Measurements from ENCODE around the gene ZNF292.

- TF ChIP-seq, protein P1, sequence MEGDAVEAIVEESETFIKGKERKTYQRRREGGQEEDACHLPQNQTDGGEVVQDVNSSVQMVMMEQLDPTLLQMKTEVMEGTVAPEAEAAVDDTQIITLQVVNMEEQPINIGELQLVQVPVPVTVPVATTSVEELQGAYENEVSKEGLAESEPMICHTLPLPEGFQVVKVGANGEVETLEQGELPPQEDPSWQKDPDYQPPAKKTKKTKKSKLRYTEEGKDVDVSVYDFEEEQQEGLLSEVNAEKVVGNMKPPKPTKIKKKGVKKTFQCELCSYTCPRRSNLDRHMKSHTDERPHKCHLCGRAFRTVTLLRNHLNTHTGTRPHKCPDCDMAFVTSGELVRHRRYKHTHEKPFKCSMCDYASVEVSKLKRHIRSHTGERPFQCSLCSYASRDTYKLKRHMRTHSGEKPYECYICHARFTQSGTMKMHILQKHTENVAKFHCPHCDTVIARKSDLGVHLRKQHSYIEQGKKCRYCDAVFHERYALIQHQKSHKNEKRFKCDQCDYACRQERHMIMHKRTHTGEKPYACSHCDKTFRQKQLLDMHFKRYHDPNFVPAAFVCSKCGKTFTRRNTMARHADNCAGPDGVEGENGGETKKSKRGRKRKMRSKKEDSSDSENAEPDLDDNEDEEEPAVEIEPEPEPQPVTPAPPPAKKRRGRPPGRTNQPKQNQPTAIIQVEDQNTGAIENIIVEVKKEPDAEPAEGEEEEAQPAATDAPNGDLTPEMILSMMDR (IDR thresholded peaks at IDR 0.05): no peak
- TF ChIP-seq POLR2A (IDR thresholded peaks at IDR 0.05) (no peak), EP300 (IDR thresholded peaks at IDR 0.05) (no peak)
Measured at GRCh38 chr6:87174078-87174579, 18.8 kb downstream of the ZNF292 start.

Measured in tibial nerve (tissue), 4 donors.